ENCODE data around the gene CD34. TPM values are rescaled to one million over a fixed set of nuclear protein-coding genes. Genes with fewer than 3 reads are reported as not detected.

CD34 gene
- total RNA-seq, 1 experiment from 2014 or later: not detected

DNA sequence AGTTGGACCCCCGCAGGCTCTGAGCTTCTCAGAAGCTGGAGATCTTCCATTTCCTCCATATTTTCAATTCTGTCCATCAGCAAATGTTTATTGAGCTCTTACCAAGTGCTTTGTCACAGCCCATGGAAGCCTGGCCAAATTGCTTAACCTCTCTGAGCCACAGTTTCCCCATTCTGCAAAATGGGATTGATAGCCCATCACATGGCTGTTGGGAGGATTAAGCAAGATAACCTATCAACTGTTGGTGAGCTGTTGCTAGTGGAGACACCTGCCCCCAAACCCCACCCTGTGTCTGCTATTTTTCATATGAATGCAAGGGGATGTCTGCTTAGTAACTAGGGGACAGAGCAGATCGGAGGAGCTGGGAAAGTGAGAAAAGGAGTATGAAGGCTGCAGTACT, 38.3 kb downstream of the CD34 start:
- Histone ChIP-seq H3K9me2 (replicated peaks; ENCODE audit: low read length) (no peaks in the 10 kb centered on the region), H3K27me3 (ENCODE audit: low read length) (no peaks in the 10 kb centered on the region), H3K79me2 (ENCODE audit: low read length) (peaks cover 11% of the 10 kb centered on the region), H3K27ac (ENCODE audit: low read length) (no peak overlapping the region), H2AFZ (ENCODE audit: low read length) (no peak overlapping the region), H3K9ac (ENCODE audit: low read length) (no peak overlapping the region), H3F3A (ENCODE audit: low read length, unreplicated experiment) (no peaks in the 10 kb centered on the region), H4K20me1 (ENCODE audit: low read length) (no peaks in the 10 kb centered on the region), H3K4me2 (ENCODE audit: low read length) (no peak overlapping the region), H3K9me3 (ENCODE audit: low read length) (no peaks in the 10 kb centered on the region), H3K4me1 (ENCODE audit: insufficient read depth, low read length) (peaks cover 11% of the 10 kb centered on the region), H3K36me3 (ENCODE audit: low read depth, low read length) (no peaks in the 10 kb centered on the region), H3K4me3 (ENCODE audit: low read length) (no peak overlapping the region)
- BruUV-seq (replicated peaks): no TSS peak
- ATAC-seq: no peak
- TF ChIP-seq, protein P1, sequence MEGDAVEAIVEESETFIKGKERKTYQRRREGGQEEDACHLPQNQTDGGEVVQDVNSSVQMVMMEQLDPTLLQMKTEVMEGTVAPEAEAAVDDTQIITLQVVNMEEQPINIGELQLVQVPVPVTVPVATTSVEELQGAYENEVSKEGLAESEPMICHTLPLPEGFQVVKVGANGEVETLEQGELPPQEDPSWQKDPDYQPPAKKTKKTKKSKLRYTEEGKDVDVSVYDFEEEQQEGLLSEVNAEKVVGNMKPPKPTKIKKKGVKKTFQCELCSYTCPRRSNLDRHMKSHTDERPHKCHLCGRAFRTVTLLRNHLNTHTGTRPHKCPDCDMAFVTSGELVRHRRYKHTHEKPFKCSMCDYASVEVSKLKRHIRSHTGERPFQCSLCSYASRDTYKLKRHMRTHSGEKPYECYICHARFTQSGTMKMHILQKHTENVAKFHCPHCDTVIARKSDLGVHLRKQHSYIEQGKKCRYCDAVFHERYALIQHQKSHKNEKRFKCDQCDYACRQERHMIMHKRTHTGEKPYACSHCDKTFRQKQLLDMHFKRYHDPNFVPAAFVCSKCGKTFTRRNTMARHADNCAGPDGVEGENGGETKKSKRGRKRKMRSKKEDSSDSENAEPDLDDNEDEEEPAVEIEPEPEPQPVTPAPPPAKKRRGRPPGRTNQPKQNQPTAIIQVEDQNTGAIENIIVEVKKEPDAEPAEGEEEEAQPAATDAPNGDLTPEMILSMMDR (conservative IDR thresholded peaks at IDR 0.05; ENCODE audit: low read depth, low read length): no peak
- no peak for TF ChIP-seq EZH2phosphoT487 (IDR thresholded peaks at IDR 0.05; ENCODE audit: borderline replicate concordance, low read length)
- no peak for TF ChIP-seq EZH2 (IDR thresholded peaks at IDR 0.05; ENCODE audit: low read length, unreplicated experiment)
- CTCF ChIA-PET: no interaction called here
- no peak for DNase-seq
- POLR2A ChIA-PET (ENCODE audit: unreplicated experiment): no interaction called here
- intact Hi-C loops (cut with micrococcal nuclease): no loop called here

DNA sequence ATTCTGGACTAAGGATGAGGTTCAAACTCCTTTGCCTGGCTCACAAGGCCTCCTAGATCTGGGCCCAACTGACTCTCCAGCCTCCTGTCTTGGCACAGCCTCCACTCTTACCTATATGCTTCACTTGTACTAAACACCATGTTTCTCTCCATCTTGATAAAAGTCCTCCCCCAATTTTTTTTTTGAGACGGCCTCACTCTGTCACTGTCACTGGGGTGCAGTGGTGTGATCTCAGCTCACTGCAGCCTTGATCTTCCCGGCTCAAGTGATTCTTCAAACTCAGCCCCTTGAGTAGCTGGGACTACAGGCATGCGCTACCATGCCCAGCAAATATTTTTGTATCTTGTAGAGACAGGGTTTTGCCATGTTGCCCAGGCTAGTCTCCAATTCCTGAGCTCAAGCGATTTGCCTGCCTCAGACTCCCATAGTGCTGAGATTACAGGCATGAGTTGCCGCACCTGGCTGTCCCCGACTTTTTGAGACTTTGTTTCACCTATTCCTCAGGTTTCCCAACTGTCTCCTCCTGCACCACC, 39.7 kb downstream of the CD34 start:
- TF ChIP-seq EZH2phosphoT487 (IDR thresholded peaks at IDR 0.05; ENCODE audit: borderline replicate concordance, low read length): no peak
- TF ChIP-seq, protein P1 (conservative IDR thresholded peaks at IDR 0.05; ENCODE audit: low read depth, low read length): no peak
- POLR2A ChIA-PET (ENCODE audit: unreplicated experiment): interaction anchor here (0.7 kb wide), 1 partner anchor 92 kb away, joined by 3 read pairs; no protein-coding TSS in a partner anchor
- H3K9ac ChIP-seq (ENCODE audit: low read length): no peak overlapping the region

DNA sequence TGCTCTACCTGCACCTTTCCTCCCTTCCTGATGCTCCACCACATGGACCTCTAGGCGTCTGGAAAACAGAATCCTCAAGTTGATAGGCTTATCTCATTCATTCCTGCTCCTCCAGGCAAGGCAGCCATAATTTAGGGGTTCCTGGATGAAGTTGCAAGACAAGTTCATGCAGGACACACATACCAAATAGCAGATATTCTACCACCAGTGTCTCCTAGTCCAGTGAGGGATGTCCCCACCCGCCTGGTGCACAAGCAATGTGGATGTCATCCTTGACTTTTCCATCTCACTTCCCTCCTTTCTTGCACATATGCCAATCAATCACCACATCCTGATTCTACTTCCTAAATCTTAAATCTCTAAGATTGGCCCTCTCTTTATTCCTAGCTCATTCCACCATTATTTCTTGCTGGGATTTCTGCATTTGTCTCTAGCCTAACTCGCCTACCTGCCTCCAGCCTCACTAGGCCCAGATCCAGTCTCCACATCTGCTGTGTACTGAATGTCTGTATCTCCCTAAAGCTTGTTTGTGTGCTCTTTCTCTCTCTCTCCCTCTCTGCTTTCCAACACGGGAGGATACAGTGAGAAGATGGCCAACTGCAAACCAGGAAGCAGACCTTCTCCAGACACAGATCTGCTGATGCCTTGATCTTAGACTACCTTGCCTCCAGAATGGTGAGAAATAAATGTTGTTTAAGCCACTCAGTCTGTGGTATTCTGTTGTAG, 40.5 kb downstream of the CD34 start:
- no peak overlapping the region for H2AFZ ChIP-seq (ENCODE audit: low read length)
- H3K9ac ChIP-seq (ENCODE audit: low read length): no peak overlapping the region
- no peak overlapping the region for H3K4me3 ChIP-seq (ENCODE audit: low read length)
- peaks cover 32% of the 10 kb centered on the region for H3K79me2 ChIP-seq (ENCODE audit: low read length)
- H3K36me3 ChIP-seq (ENCODE audit: low read depth, low read length): peaks cover 18% of the 10 kb centered on the region
- no TSS peak for BruUV-seq (replicated peaks)
- no peaks in the 10 kb centered on the region for H3K27me3 ChIP-seq (ENCODE audit: low read length)
- ChIA-PET CTCF (no interaction called here), POLR2A (ENCODE audit: unreplicated experiment) (no interaction called here)
- H3K4me2 ChIP-seq (ENCODE audit: low read length): no peak overlapping the region
- H4K20me1 ChIP-seq (ENCODE audit: low read length): no peaks in the 10 kb centered on the region
- peaks cover 32% of the 10 kb centered on the region for H3K4me1 ChIP-seq (ENCODE audit: insufficient read depth, low read length)
- no peak overlapping the region for H3K27ac ChIP-seq (ENCODE audit: low read length)
- no peaks in the 10 kb centered on the region for H3K9me2 ChIP-seq (replicated peaks; ENCODE audit: low read length)
- H3F3A ChIP-seq (ENCODE audit: low read length, unreplicated experiment): no peaks in the 10 kb centered on the region
- H3K9me3 ChIP-seq (ENCODE audit: low read length): no peaks in the 10 kb centered on the region
- intact Hi-C loops (cut with micrococcal nuclease): no loop called here
- ATAC-seq (no peak), DNase-seq (no peak)
- no peak for TF ChIP-seq EZH2 (IDR thresholded peaks at IDR 0.05; ENCODE audit: low read length, unreplicated experiment)
- TF ChIP-seq EZH2phosphoT487 (IDR thresholded peaks at IDR 0.05; ENCODE audit: borderline replicate concordance, low read length): no peak
- TF ChIP-seq, protein P1 (conservative IDR thresholded peaks at IDR 0.05; ENCODE audit: low read depth, low read length): no peak

More for the DNA sequence above, 39.7 kb downstream of the CD34 start:
- no peak overlapping the region for H2AFZ ChIP-seq (ENCODE audit: low read length)
- no peaks in the 10 kb centered on the region for H3K27me3 ChIP-seq (ENCODE audit: low read length)
- intact Hi-C loops (cut with micrococcal nuclease): no loop called here
- no peak overlapping the region for H3K4me3 ChIP-seq (ENCODE audit: low read length)
- BruUV-seq (replicated peaks): no TSS peak
- peaks cover 25% of the 10 kb centered on the region for H3K4me1 ChIP-seq (ENCODE audit: insufficient read depth, low read length)
- no peaks in the 10 kb centered on the region for H3K9me2 ChIP-seq (replicated peaks; ENCODE audit: low read length)
- no peak overlapping the region for H3K27ac ChIP-seq (ENCODE audit: low read length)
- no peak for ATAC-seq
- H3K4me2 ChIP-seq (ENCODE audit: low read length): no peak overlapping the region
- H3K79me2 ChIP-seq (ENCODE audit: low read length): peaks cover 25% of the 10 kb centered on the region
- no peaks in the 10 kb centered on the region for H3K9me3 ChIP-seq (ENCODE audit: low read length)
- no peak for DNase-seq
- H3F3A ChIP-seq (ENCODE audit: low read length, unreplicated experiment): no peaks in the 10 kb centered on the region
- CTCF ChIA-PET: interaction anchor here (0.6 kb wide), 1 partner anchor 92 kb away, joined by 3 read pairs; no protein-coding TSS in a partner anchor
- no peaks in the 10 kb centered on the region for H4K20me1 ChIP-seq (ENCODE audit: low read length)
- peaks cover 11% of the 10 kb centered on the region; the same call in 1 of the 2 replicates for H3K36me3 ChIP-seq (ENCODE audit: low read depth, low read length)
